ENCODE measurements around the gene PLEKHG2. TPM values are rescaled to one million over a fixed set of nuclear protein-coding genes. Genes with fewer than 3 reads are reported as not detected.

The PLEKHG2 gene
- total RNA-seq, 1 donor from 2014 or later = 172 TPM

DNA sequence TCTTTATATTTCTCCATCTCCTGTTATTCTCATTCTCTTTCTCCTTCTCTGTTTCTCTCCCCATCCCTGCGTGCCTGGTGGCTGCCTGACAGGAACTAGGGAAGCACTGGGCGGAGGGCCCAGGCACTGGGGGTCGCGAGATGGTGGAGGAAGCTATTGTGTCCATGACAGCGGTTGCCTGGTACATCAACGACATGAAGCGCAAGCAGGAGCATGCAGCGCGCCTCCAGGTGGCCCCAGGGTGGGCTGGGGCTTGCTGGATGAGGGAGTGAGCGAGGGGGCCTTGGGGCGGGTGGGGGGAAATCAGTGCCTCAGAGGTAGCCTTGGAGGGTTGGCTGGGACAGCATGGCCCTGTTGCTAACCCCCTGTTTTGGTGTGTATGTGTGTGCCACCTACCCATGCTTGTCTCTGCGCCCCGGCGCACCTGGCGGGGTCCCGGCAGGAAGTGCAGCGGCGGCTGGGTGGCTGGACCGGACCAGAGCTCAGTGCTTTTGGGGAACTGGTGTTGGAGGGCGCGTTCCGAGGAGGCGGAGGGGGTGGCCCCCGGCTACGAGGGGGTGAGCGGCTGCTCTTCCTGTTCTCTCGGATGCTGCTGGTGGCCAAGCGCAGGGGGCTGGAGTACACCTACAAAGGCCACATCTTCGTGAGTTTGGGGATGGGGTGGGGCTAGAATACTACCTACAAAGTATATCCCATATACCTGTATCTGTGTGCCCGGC is 5.2 kb downstream of the PLEKHG2 start:
- TF ChIP-seq, protein P1, sequence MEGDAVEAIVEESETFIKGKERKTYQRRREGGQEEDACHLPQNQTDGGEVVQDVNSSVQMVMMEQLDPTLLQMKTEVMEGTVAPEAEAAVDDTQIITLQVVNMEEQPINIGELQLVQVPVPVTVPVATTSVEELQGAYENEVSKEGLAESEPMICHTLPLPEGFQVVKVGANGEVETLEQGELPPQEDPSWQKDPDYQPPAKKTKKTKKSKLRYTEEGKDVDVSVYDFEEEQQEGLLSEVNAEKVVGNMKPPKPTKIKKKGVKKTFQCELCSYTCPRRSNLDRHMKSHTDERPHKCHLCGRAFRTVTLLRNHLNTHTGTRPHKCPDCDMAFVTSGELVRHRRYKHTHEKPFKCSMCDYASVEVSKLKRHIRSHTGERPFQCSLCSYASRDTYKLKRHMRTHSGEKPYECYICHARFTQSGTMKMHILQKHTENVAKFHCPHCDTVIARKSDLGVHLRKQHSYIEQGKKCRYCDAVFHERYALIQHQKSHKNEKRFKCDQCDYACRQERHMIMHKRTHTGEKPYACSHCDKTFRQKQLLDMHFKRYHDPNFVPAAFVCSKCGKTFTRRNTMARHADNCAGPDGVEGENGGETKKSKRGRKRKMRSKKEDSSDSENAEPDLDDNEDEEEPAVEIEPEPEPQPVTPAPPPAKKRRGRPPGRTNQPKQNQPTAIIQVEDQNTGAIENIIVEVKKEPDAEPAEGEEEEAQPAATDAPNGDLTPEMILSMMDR (IDR thresholded peaks at IDR 0.05; ENCODE audit: unreplicated experiment) = no peak
- peak overlapping the region; percentile 65 for H3K4me3 Mint-ChIP-seq (ENCODE audit: unreplicated experiment)
- H3K27ac Mint-ChIP-seq (ENCODE audit: unreplicated experiment) = no peak overlapping the region
- no peaks in the 10 kb centered on the region for H3K9me3 Mint-ChIP-seq (ENCODE audit: unreplicated experiment)
- H3K4me1 Mint-ChIP-seq (ENCODE audit: unreplicated experiment) = peaks cover 15% of the 10 kb centered on the region
- no peak for DNase-seq (ENCODE audit: low spot score)
- peaks cover 13% of the 10 kb centered on the region for H3K27me3 Mint-ChIP-seq (ENCODE audit: unreplicated experiment)
- H3K36me3 Mint-ChIP-seq (ENCODE audit: low read depth, unreplicated experiment) = peaks cover 34% of the 10 kb centered on the region

DNA sequence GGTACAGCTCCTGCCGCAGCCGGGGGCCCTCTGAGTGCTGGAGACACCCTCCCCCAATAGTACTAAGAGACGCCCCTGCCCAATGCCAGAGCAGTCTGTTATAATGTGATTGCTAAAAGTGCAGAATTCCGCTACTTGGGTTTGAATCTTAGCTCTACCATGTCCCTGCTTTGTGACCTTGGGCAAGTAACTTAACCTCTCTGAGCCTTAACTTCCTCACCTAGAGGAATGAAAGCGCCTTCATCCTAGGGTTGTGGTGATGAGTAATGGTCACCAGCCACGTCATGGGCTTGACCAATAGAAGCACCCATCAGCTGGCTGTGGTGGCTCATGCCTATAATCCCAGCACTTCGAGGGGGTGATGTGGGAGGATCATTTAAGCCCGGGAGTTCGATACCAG is 6.5 kb downstream of the PLEKHG2 start:
- DNase-seq (ENCODE audit: low spot score) = no peak
- Mint-ChIP-seq H3K4me3 (ENCODE audit: unreplicated experiment) (peak overlapping the region; percentile 78), H3K4me1 (ENCODE audit: unreplicated experiment) (peaks cover 12% of the 10 kb centered on the region), H3K27ac (ENCODE audit: unreplicated experiment) (no peak overlapping the region), H3K9me3 (ENCODE audit: unreplicated experiment) (no peaks in the 10 kb centered on the region), H3K27me3 (ENCODE audit: unreplicated experiment) (peaks cover 11% of the 10 kb centered on the region), H3K36me3 (ENCODE audit: low read depth, unreplicated experiment) (peaks cover 40% of the 10 kb centered on the region)
- TF ChIP-seq, protein P1 (IDR thresholded peaks at IDR 0.05; ENCODE audit: unreplicated experiment) = no peak

DNA sequence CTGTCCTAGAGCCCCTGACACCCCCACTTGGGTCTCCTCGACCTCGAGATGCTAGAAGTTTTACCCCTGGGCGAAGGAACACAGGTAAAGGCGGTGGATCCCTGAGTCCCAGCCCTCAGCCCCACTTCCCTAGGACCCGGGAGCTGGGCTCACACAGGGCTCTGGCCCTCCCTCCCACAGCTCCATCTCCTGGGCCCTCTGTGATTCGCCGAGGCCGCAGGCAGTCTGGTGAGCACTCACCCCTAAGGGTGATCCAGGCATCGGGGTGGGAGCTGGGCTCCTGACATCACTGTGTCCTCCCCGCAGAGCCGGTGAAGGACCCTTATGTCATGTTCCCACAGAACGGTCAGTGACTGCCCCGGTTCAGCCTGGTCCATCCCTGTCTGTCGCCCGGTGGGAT is 8.3 kb downstream of the PLEKHG2 start:
- Mint-ChIP-seq H3K4me1 (ENCODE audit: unreplicated experiment) (no peaks in the 10 kb centered on the region), H3K36me3 (ENCODE audit: low read depth, unreplicated experiment) (peaks cover 44% of the 10 kb centered on the region), H3K9me3 (ENCODE audit: unreplicated experiment) (no peaks in the 10 kb centered on the region), H3K4me3 (ENCODE audit: unreplicated experiment) (no peak overlapping the region), H3K27ac (ENCODE audit: unreplicated experiment) (no peak overlapping the region), H3K27me3 (ENCODE audit: unreplicated experiment) (peaks cover 7% of the 10 kb centered on the region)
- TF ChIP-seq, protein P1 (IDR thresholded peaks at IDR 0.05; ENCODE audit: unreplicated experiment) = no peak
- DNase-seq (ENCODE audit: low spot score) = no peak

DNA sequence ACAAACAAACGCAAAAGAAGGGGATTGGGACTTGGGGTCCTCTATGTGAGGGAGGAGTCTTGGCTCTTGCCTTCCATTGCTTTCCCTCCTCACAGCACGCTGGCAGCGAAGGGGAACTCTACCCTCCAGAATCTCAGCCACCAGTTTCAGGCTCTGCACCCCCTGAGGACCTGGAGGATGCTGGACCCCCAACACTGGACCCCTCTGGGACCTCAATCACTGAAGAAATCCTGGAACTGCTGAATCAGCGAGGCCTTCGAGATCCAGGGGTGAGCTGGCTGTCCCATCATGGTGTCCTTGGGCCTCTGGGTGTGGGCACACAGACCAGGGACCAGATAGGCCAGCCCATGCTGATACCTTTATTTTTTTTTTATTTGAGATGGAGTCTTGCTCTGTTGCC is 9.6 kb downstream of the PLEKHG2 start:
- DNase-seq (ENCODE audit: low spot score) = no peak
- peaks cover 51% of the 10 kb centered on the region for H3K36me3 Mint-ChIP-seq (ENCODE audit: low read depth, unreplicated experiment)

More for the DNA sequence above, 9.6 kb downstream of the PLEKHG2 start:
- no peaks in the 10 kb centered on the region for H3K4me1 Mint-ChIP-seq (ENCODE audit: unreplicated experiment)
- no peak overlapping the region for H3K4me3 Mint-ChIP-seq (ENCODE audit: unreplicated experiment)
- no peak overlapping the region for H3K27ac Mint-ChIP-seq (ENCODE audit: unreplicated experiment)
- TF ChIP-seq, protein P1 (IDR thresholded peaks at IDR 0.05; ENCODE audit: unreplicated experiment) = no peak
- H3K9me3 Mint-ChIP-seq (ENCODE audit: unreplicated experiment) = no peaks in the 10 kb centered on the region
- H3K27me3 Mint-ChIP-seq (ENCODE audit: unreplicated experiment) = peaks cover 7% of the 10 kb centered on the region
